A549 (cell line): Measurements from ENCODE around the gene PTPRN2. TPM values are rescaled to one million over a fixed set of nuclear protein-coding genes. Genes with fewer than 3 reads are reported as not detected.
"Not testable (repeated sequence)": the region's sequence is repeated elsewhere in the genome, so short reads cannot be mapped to it uniquely, and the experiment has no call there.

Experiments used
- ATAC-seq, 2 experiments: fragments of 200-7000 bp in 1 of 2; fragments of >200 bp in 1 of 2; cut with Nextera tagmentation in 1 of 2; cut with Tn5 transposase in 1 of 2; 3 replicates each; pipeline versions ENCODE4 v1.8.0 to v1.9.1; 2018 to 2020; ENCODE audit warnings: mild to moderate bottlenecking in 1 of 2, moderate library complexity in 1 of 2
- CTCF ChIA-PET: fragments of 300-600 bp; sonication (Branson Sonifier 250); formaldehyde crosslinking; extraction: SDS; loops from one replicate; lab custom pipeline; 2021; ENCODE audit warnings: antibody characterized with exemption, inconsistent platforms; lab: Yijun Ruan, JAX
- POLR2A ChIA-PET: fragments of 350-600 bp; formaldehyde crosslinking; extraction: SDS; loops from one replicate; lab custom pipeline; 2021; ENCODE audit warnings: antibody characterized with exemption, inconsistent platforms; lab: Yijun Ruan, JAX
- DNase-seq, 2 experiments: peaks; one replicate each; pipeline versions ENCODE4 v3.0.0 to v3.0.0-alpha.2; 2011 to 2016; ENCODE audit warnings: low read depth in 1 of 2, low spot score in 1 of 2
- FAIRE-seq: peaks from 2 replicates; lab custom pipeline; 2011; peaks lifted over from hg19 to GRCh38; lab: Jason Lieb, UNC
- H3K27ac ChIP-seq, 2 experiments: fragments of >200 bp; sonication (Bioruptor Twin); formaldehyde crosslinking; 3 replicates each; pipeline ENCODE4 v1.5.1; 2016 to 2017
- H3K4me1 ChIP-seq: fragments of >200 bp; sonication (Bioruptor Twin); formaldehyde crosslinking; 3 replicates; pipeline ENCODE4 v1.6.1; 2016
- H3K4me2 ChIP-seq: fragments of >200 bp; sonication (Bioruptor Twin); formaldehyde crosslinking; 3 replicates; pipeline ENCODE4 v1.6.1; 2016
- H3K4me3 ChIP-seq: fragments of >200 bp; sonication (Bioruptor Twin); formaldehyde crosslinking; 3 replicates; pipeline ENCODE4 v1.5.1; 2016
- H3K9me3 ChIP-seq: fragments of >200 bp; sonication (Bioruptor Twin); formaldehyde crosslinking; 3 replicates; pipeline ENCODE4 v1.6.1; 2016
- CBX2 ChIP-seq: fragments of 200-600 bp; sonication (generic); IDR thresholded peaks from 2 replicates; pipeline ENCODE4 v1.6.1; 2016; ENCODE audit warnings: low read depth, mild to moderate bottlenecking, borderline replicate concordance
- CEBPB ChIP-seq, 2 experiments: fragments of >200 bp in 1 of 2; sonication (Bioruptor Twin) in 1 of 2; formaldehyde crosslinking in 1 of 2; IDR thresholded peaks; 2 replicates each; pipeline ENCODE4 v1.6.1; 2012 to 2016
- EP300 ChIP-seq, 2 experiments: fragments of >200 bp; sonication (Bioruptor Twin); formaldehyde crosslinking; IDR thresholded peaks; 2 replicates in 1 of 2; 3 replicates in 1 of 2; pipeline ENCODE4 v1.6.1; 2016 to 2017
- FOSL2 ChIP-seq, 2 experiments: fragments of 450-650 bp in 1 of 2; fragments of >200 bp in 1 of 2; sonication (Bioruptor Twin) in 1 of 2; formaldehyde crosslinking; IDR thresholded peaks; 2 replicates each; pipeline versions ENCODE4 v1.5.0 to v1.6.1; 2016 to 2020; ENCODE audit warnings: mild to moderate bottlenecking in 1 of 2, moderate library complexity in 1 of 2
- JUN ChIP-seq, 2 experiments: fragments of >200 bp; sonication (Bioruptor Twin); formaldehyde crosslinking; IDR thresholded peaks; 2 replicates in 1 of 2; 3 replicates in 1 of 2; pipeline ENCODE4 v1.6.1; 2016 to 2017
- MYC ChIP-seq: IDR thresholded peaks from 2 replicates; pipeline ENCODE4 v1.6.1; 2012; ENCODE audit warnings: mild to moderate bottlenecking, inconsistent platforms, low read length, improper control_type of control experiment, borderline replicate concordance
- RAD21 ChIP-seq, 2 experiments: fragments of >200 bp in 1 of 2; sonication (Bioruptor Twin) in 1 of 2; formaldehyde crosslinking in 1 of 2; IDR thresholded peaks in 1 of 2; conservative IDR thresholded peaks in 1 of 2; 2 replicates in 1 of 2; 3 replicates in 1 of 2; pipeline ENCODE4 v1.6.1; 2012 to 2018; ENCODE audit warnings: inconsistent platforms in 1 of 2
- RCOR1 ChIP-seq: fragments of 150-350 bp; IDR thresholded peaks from 2 replicates; pipeline ENCODE4 v1.6.1; 2014; ENCODE audit warnings: antibody characterized with exemption, low read length, low read depth
- WGBS: methylation state at CpG from one replicate; pipeline ENCODE4 v1.1.6; 2017; ENCODE audit errors: missing lambda C conversion rate; 5-methylcytosine and 5-hydroxymethylcytosine counted together
- polyA plus RNA-seq, 4 experiments: library from polyadenylated mRNA; depleted of rRNA in 3 of 4; stranded (reverse); fragments of >200 nt; fragmentation: RNase III in 1 of 4; extraction: RNeasy Plus Mini Kit Qiagen cat#74134 plus additional on column Dnase treatment in 1 of 4; gene quantifications; 2 replicates in 3 of 4; 3 replicates in 1 of 4; pipeline ENCODE4 v1.2.3, GENCODE V29; 2011 to 2017
- TF ChIP-seq, protein P1 (sequence below): fragments of >200 bp; sonication (Bioruptor Twin); formaldehyde crosslinking; IDR thresholded peaks from 3 replicates; pipeline ENCODE4 v1.5.1; 2016
- TF ChIP-seq, protein P2 (sequence below): fragments of 450-650 bp; IDR thresholded peaks from 2 replicates; pipeline ENCODE4 v1.6.1; 2014; ENCODE audit warnings: antibody characterized with exemption
- TF ChIP-seq, protein P3 (sequence below): IDR thresholded peaks from 2 replicates; pipeline ENCODE4 v1.6.1; 2012; ENCODE audit warnings: low read depth, borderline replicate concordance
- TF ChIP-seq, protein P4 (sequence below): fragments of 250-450 bp; sonication (Bioruptor Pico); IDR thresholded peaks from 2 replicates; pipeline ENCODE4 v1.5.0; 2020; ENCODE audit warnings: low read depth, mild to moderate bottlenecking, moderate library complexity

The PTPRN2 gene
- polyA plus RNA-seq, 2 of the 4 experiments (the other 2 are of a cell fraction), result 0.41 to 1.2 TPM

DNA sequence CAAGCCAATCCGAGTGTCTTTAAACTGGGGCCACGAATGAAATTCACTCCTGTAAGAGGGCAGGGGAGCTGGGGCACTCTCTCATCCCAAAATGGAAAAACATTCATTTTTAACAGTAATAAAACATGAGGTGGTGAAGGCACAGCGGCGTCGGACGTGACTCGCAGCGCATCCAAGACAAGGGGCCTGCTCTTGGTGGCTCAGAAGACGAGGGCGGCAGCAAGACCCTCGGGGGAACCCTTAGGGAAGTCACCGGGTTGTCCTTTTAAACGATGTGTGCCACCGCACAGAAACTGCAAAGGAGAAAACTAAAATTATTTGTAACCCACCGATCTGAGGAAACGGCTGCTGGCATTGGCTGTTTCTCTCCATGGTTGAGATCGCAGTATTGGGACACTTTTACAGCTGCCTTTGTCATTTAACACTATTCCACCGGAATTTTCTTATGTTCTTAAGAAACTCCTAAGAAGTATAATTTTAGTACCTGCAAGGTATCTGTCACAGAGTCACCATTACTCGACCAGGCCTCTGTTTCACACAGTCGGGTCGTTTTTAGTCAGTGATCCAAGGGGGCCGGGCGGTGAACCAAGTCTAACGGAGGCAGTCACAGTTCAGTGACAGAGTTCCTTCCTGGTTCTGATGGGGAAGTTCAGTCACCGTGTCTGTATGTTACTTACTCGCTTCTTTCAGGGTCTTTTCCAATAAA lies 159.3 kb downstream of the PTPRN2 start (continued):
- TF ChIP-seq, protein P1, sequence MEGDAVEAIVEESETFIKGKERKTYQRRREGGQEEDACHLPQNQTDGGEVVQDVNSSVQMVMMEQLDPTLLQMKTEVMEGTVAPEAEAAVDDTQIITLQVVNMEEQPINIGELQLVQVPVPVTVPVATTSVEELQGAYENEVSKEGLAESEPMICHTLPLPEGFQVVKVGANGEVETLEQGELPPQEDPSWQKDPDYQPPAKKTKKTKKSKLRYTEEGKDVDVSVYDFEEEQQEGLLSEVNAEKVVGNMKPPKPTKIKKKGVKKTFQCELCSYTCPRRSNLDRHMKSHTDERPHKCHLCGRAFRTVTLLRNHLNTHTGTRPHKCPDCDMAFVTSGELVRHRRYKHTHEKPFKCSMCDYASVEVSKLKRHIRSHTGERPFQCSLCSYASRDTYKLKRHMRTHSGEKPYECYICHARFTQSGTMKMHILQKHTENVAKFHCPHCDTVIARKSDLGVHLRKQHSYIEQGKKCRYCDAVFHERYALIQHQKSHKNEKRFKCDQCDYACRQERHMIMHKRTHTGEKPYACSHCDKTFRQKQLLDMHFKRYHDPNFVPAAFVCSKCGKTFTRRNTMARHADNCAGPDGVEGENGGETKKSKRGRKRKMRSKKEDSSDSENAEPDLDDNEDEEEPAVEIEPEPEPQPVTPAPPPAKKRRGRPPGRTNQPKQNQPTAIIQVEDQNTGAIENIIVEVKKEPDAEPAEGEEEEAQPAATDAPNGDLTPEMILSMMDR, result no peak
- TF ChIP-seq RAD21 (conservative IDR thresholded peaks at IDR 0.05 in 1 of 2, IDR thresholded peaks at IDR 0.05 in 1 of 2), result no peak
- no peak for TF ChIP-seq FOSL2 (IDR thresholded peaks at IDR 0.05)
- TF ChIP-seq FOSL2 (CRISPR knock-in tag; IDR thresholded peaks at IDR 0.05), result no peak
- TF ChIP-seq, protein P2, sequence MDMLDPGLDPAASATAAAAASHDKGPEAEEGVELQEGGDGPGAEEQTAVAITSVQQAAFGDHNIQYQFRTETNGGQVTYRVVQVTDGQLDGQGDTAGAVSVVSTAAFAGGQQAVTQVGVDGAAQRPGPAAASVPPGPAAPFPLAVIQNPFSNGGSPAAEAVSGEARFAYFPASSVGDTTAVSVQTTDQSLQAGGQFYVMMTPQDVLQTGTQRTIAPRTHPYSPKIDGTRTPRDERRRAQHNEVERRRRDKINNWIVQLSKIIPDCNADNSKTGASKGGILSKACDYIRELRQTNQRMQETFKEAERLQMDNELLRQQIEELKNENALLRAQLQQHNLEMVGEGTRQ, result no peak
- no peak for TF ChIP-seq JUN (IDR thresholded peaks at IDR 0.05)
- TF ChIP-seq EP300 (IDR thresholded peaks at IDR 0.05), result no peak

DNA sequence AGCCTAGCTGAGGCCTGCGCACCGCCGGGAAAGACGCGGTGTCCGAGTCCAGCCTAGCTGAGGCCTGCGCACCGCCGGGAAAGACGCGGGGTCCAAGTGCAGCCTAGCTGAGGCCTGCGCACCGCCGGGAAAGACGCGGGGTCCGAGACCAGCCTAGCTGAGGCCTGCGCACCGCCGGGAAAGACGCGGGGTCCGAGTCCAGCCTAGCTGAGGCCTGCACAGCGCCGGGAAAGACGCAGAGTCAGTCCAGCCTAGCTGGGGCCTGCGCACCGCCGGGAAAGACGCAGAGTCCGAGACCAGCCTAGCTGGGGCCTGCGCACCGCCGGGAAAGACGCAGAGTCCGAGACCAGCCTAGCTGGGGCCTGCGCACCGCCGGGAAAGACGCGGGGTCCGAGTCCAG lies 161.9 kb downstream of the PTPRN2 start:
- CTCF ChIA-PET, POLR2A ChIA-PET: not testable (repeated sequence)

DNA sequence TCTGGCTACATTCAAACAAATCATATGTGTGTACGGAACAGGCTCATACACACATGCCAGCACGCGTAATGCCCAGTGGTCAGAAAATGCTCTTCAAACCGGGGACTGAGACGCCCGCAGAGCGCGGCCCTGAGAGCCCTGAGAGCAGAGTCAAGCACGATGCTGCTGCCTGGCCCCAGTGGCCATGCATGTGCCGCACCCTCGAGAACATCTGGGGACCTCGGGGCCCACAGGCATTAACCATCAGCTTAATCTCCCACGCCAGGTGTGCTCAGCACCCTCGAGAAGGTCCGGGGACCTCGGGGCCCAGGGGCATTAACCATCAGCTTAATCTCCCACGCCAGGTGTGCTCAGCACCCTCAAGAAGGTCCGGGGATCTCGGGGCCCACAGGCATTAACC lies 163.1 kb downstream of the PTPRN2 start:
- FAIRE-seq, result no peak
- 82% methylated on average over 18 of the region's 19 CpGs for WGBS
- ATAC-seq, result no peak
- no peak overlapping the region for H3K4me3 ChIP-seq
- DNase-seq, result no peak
- POLR2A ChIA-PET, result no interaction called here
- TF ChIP-seq, protein P3, sequence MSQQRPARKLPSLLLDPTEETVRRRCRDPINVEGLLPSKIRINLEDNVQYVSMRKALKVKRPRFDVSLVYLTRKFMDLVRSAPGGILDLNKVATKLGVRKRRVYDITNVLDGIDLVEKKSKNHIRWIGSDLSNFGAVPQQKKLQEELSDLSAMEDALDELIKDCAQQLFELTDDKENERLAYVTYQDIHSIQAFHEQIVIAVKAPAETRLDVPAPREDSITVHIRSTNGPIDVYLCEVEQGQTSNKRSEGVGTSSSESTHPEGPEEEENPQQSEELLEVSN, result no peak
- TF ChIP-seq CBX2 (no peak), CEBPB (IDR thresholded peaks at IDR 0.05) (no peak), MYC (no peak), RCOR1 (no peak)
- TF ChIP-seq, protein P4, sequence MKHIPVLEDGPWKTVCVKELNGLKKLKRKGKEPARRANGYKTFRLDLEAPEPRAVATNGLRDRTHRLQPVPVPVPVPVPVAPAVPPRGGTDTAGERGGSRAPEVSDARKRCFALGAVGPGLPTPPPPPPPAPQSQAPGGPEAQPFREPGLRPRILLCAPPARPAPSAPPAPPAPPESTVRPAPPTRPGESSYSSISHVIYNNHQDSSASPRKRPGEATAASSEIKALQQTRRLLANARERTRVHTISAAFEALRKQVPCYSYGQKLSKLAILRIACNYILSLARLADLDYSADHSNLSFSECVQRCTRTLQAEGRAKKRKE (CRISPR knock-in tag), result no peak
- TF ChIP-seq, protein P1, result no peak
- TF ChIP-seq, all 56 proteins: peak for 0
- Histone ChIP-seq H3K27ac (no peak overlapping the region), H3K4me2 (no peak overlapping the region), H3K9me3 (no peaks in the 10 kb centered on the region; the same call in 2 of the 3 replicates), H3K4me1 (no peaks in the 10 kb centered on the region)
- CTCF ChIA-PET, result no interaction called here

More for the DNA sequence above, 161.9 kb downstream of the PTPRN2 start:
- H3K27ac ChIP-seq, FAIRE-seq, H3K4me2 ChIP-seq, H3K9me3 ChIP-seq, H3K4me3 ChIP-seq, DNase-seq, H3K4me1 ChIP-seq, ATAC-seq: not testable (repeated sequence)
- WGBS, result 95% methylated on average over 20 of the region's 42 CpGs
